Nucleus accumbens (tissue), 56 donors: ENCODE measurements around the gene METAP2.
A peak's percentile ranks its signal among the peaks of the same experiment; 100 is the strongest.

Experiments
- DNase-seq, 56 donors: peaks; one replicate each; lab custom pipeline; 2025; lab: John Stamatoyannopoulos, UW

METAP2 gene

GRCh38 chr12:95547522-95548055 is 73.6 kb downstream of the METAP2 start:
- peak in 1 of 56 donors; percentile 3 for DNase-seq

DNA sequence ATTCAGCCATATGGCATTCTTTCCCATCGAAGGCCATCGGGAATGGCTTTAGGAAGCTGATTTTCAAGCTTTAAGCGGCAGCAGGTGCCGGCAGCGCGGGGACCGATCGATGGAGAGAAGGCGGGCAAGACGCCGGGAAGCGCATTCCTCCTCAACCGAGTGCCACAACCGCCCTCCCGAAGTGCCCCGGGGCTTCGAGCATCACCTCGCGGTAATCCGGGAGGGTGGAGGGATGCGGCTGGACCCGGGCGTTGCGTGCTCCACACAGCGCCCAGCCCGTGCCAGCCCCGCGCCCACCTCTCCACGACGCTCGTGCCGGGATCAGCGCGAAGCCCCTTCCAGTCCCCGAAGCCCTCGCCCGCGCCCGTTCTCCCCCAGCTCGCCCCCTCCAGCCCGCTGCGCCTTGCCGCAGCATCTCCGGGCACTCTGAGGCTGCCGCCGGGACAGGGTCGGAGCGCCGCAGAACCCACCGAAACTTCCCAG is 74.1 kb downstream of the METAP2 start:
- peak in 14 of 56 donors; percentile 2 to 41 (median 8) for DNase-seq

DNA sequence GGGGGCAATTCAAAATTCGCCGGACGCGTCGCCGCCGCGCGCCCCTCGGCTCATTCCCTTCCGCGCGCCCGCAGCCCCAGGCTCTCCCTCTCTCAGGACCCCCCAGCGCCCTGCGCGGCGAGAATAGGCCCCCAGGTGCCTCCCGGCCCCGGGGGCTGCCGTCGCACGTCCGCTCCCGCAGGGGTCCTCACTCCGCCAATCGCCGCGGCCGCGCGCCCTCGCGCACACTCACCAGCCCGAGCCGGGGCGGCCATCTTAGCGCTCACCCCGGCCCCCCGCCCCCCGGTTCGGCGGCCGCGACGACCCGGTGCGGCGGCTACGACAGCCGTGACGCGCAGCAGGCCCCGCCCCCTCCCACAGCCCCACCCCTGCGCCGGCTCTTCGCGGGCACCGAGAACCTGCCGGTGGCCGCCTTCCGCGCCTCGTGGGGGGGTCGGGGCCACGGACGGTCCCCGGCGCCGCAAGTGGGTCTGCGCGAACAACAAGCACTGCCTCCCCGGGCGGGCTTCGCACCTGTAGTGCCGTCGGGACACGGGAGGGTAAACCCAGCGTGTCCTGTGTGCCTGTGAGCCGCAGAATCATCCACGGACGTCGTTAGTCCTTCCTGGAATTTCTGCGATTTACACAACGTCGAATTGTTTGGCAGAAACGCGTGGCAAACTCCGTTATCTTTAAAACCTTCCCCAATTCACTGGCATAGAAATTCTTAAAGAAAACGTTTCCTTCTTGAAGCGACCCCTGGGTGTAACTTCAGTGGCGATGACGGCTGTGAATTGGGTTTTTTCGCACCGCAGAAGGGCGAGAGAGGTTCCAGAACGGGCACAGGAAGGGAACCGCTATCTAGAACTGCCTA is 74.8 kb downstream of the METAP2 start:
- DNase-seq, result peak in 50 of 56 donors; percentile 2 to 70 (median 38)

DNA sequence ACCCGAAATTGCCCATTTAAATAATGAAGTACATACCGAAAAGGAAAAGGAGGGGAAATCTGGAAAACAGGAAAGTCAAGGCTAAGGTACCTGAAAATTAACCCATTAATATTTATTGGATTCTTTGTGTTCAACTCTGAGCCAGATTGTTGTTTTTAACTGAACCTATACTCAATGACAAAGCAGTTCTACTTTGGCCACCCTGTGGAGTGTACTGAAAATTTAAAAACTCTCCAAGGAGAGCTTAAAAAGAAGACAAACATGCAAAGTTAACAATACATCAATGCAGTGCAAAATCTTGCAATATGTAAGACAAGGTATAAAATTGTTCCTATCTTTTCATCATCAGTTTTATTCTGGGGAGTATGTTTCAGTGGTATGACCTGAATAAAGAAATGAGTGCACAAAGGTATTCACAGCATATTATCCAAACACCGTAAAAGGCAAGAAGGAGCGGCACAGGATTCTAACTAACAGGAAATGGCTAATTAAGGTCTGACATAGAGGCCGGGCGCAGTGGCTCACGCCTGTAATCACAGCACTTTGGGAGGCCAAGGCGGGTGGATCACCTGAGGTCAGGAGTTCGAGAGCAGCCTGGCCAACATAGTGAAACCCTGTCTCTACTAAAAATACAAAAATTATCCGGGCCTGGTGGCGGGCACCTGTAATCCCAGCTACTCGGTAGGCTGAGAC is 75.6 kb downstream of the METAP2 start:
- no peak for DNase-seq

- no peak for DNase-seq
These were observed 77.4 kb downstream of the METAP2 start, which contains the start of gene USP44 for GRCh38 chr12:95551305-95551704. Gene USP44 (minus strand): TSS chr12:95551476. CDS start chr12:95534256, 17,220 bp downstream.

DNA sequence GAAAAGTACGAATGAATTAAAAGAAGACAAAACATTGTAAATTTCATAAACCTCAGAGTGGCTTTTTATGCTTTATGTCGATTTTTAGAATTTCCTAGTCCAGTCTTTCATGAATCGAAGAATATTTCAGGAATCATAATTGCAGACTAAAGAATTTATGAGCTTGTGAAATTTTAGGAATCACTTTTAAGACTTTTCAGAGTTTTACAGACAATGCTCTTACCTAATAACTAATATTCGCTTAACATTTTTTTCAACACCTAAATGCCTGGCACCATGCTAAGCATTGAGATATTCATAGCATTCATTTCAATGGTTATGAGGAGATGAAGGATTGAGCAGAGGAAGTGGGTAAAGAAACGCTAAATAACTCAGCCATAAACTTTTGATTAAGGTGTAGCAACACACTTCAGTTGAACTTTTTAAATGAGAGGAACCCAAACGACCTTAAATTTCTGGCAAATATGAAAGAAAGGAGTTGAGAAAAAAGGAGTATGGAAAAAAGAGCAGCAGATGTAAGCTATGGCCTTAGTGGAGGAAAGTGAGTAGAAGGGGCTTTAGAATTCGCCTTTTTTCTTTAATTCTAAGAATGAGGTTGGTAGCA is 78.1 kb downstream of the METAP2 start:
- no peak for DNase-seq

GRCh38 chr12:95553197-95553943 is 79.4 kb downstream of the METAP2 start:
- DNase-seq, result no peak

- DNase-seq, result no peak
These were observed 80.7 kb downstream of the METAP2 start for GRCh38 chr12:95554532-95555071.

DNA sequence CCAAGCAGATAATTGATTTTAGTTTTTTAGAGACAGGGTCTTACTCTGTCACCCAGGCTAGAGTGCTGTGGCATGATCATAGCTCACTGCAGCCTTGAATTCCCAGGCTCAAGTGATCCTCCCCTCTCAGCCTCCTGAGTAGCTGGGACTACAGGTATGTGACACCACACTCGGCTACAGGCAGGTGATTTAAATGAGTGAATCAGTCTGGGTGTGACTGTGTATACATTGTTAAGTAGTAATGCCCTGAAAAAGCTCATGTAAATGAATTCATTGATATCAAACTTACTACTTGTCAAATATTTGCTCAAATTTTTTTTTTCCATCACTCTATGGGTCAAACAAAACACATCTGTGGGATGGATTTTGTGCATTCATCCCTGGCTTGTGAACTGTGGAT is 83.7 kb downstream of the METAP2 start:
- no peak for DNase-seq
